K562 (cell line): Measurements from ENCODE around the gene TSGA10. TPM values are rescaled to one million over a fixed set of nuclear protein-coding genes. Genes with fewer than 3 reads are reported as not detected.

ENCODE experiments used
- ARID1B ChIP-seq: fragments of 450-650 bp; IDR thresholded peaks from 2 replicates; pipeline ENCODE4 v1.6.1; 2016; ENCODE audit warnings: antibody characterized with exemption, mild to moderate bottlenecking, inconsistent platforms
- BRF1 ChIP-seq: IDR thresholded peaks from 3 replicates; pipeline ENCODE4 v1.6.1; 2011; ENCODE audit warnings: borderline replicate concordance, mild to moderate bottlenecking; ENCODE audit not compliant: insufficient read length; ENCODE audit errors: extremely low read depth
- CAMTA2 ChIP-seq: fragments of 250-450 bp; sonication (Bioruptor Pico); conservative IDR thresholded peaks from 2 replicates; pipeline ENCODE4 v1.5.1; 2022
- CEBPB ChIP-seq: fragments of 450-650 bp; IDR thresholded peaks from 2 replicates; pipeline ENCODE4 v1.6.1; 2016; ENCODE audit warnings: missing genetic modification characterization, missing compliant biosample characterization
- ELF4 ChIP-seq: fragments of 450-650 bp; formaldehyde crosslinking; IDR thresholded peaks from 2 replicates; pipeline ENCODE4 v1.4.0; 2022; ENCODE audit warnings: missing genetic modification characterization
- GTF2F1 ChIP-seq: IDR thresholded peaks from 2 replicates; pipeline ENCODE4 v1.6.1; 2011; ENCODE audit warnings: low read depth, low read length, improper control_type of control experiment
- KAT2B ChIP-seq: IDR thresholded peaks from one replicate; pipeline ENCODE4 v1.6.1; 2012; ENCODE audit warnings: low read depth, mild to moderate bottlenecking, control low read depth, inconsistent platforms, low read length, moderate library complexity
- LEF1 ChIP-seq: fragments of 450-650 bp; IDR thresholded peaks from 2 replicates; pipeline ENCODE4 v1.6.1; 2016; ENCODE audit warnings: mild to moderate bottlenecking
- NEUROD1 ChIP-seq: fragments of 150-350 bp; IDR thresholded peaks from 2 replicates; pipeline ENCODE4 v1.6.1; 2014; ENCODE audit warnings: borderline replicate concordance, low read length, low read depth; ENCODE audit not compliant: partially characterized antibody
- NR1H2 ChIP-seq: sonication (generic); formaldehyde crosslinking; IDR thresholded peaks from 2 replicates; pipeline ENCODE4 v1.4.0; 2020; ENCODE audit warnings: mild to moderate bottlenecking, missing genetic modification reagents
- NUFIP1 ChIP-seq: fragments of 450-650 bp; IDR thresholded peaks from 2 replicates; pipeline ENCODE4 v1.6.1; 2018; ENCODE audit not compliant: partially characterized antibody
- RFX5 ChIP-seq: IDR thresholded peaks from 2 replicates; pipeline ENCODE4 v1.6.1; 2011; ENCODE audit warnings: low read depth, mild to moderate bottlenecking, improper control_type of control experiment, low read length
- SIN3B ChIP-seq: fragments of 450-650 bp; IDR thresholded peaks from 2 replicates; pipeline ENCODE4 v1.6.1; 2017; ENCODE audit warnings: low read depth, mild to moderate bottlenecking, moderate library complexity
- SMAD3 ChIP-seq: fragments of 450-650 bp; formaldehyde crosslinking; conservative IDR thresholded peaks from 2 replicates; pipeline ENCODE4 v1.4.0; 2020; ENCODE audit warnings: mild to moderate bottlenecking
- SRSF7 ChIP-seq: fragments of 200-400 bp; formaldehyde crosslinking; optimal IDR thresholded peaks from 2 replicates; pipeline ENCODE3; 2017; ENCODE audit warnings: mild to moderate bottlenecking, low read depth, low read length
- STAT5A ChIP-seq: IDR thresholded peaks from 2 replicates; pipeline ENCODE4 v1.6.1; 2012; ENCODE audit warnings: low read length, inconsistent platforms, borderline replicate concordance
- XRCC3 ChIP-seq: fragments of 450-650 bp; IDR thresholded peaks from 2 replicates; pipeline ENCODE4 v1.6.1; 2017; ENCODE audit warnings: mild to moderate bottlenecking, moderate library complexity
- YY1 ChIP-seq, 3 experiments: IDR thresholded peaks; 2 replicates each; pipeline ENCODE4 v1.6.1; 2011; ENCODE audit warnings: low read length in 2 of 3, mild to moderate bottlenecking in 2 of 3, moderate library complexity in 2 of 3, borderline replicate concordance in 1 of 3, control low read depth in 1 of 3, low read depth in 1 of 3; ENCODE audit not compliant: insufficient read depth in 3 of 3, insufficient replicate concordance in 2 of 3, control insufficient read depth in 1 of 3, insufficient read length in 1 of 3; ENCODE audit errors: extremely low read depth in 1 of 3
- ZNF263 ChIP-seq: sonication (generic); formaldehyde crosslinking; IDR thresholded peaks from 2 replicates; pipeline ENCODE4 v1.8.0; 2022; ENCODE audit warnings: mild to moderate bottlenecking, missing genetic modification reagents, borderline replicate concordance
- ZNF589 ChIP-seq: fragments of 200-800 bp; sonication (Bioruptor generic); IDR thresholded peaks from 2 replicates; pipeline ENCODE4 v1.6.1; 2016; ENCODE audit warnings: low read depth, missing genetic modification characterization, missing compliant biosample characterization
- ZNF668 ChIP-seq: fragments of 250-450 bp; sonication (Bioruptor Pico); IDR thresholded peaks from 2 replicates; pipeline ENCODE4 v1.8.0; 2022; ENCODE audit warnings: mild to moderate bottlenecking, inconsistent platforms
- polyA plus RNA-seq, 8 experiments: library from polyadenylated mRNA; depleted of rRNA in 4 of 8; stranded (reverse) in 5 of 8; unstranded in 3 of 8; fragments of >200 nt; fragmentation: Nextera tagmentation in 2 of 8; fragmentation: Illumina TruSeq in 1 of 8; extraction: Ambion mirVana in 2 of 8; extraction: Trizol in 1 of 8; gene quantifications; 2 replicates each; pipeline versions ENCODE4 v1.2.1 to v1.2.3, GENCODE V29; 2011 to 2014; ENCODE audit warnings: inconsistent platforms in 1 of 8, missing spikeins in 1 of 8
- total RNA-seq, 7 experiments: library from RNA; depleted of rRNA in 6 of 7; stranded (reverse); fragments of >200 nt in 6 of 7; fragmentation: Illumina TruSeq in 2 of 7; extraction: Trizol in 2 of 7; gene quantifications; 2 replicates each; pipeline versions ENCODE4 v1.2.1 to v1.2.3, GENCODE V29; 2011 to 2021; ENCODE audit warnings: low replicate concordance in 1 of 7
- TF ChIP-seq, protein P1 (sequence below): fragments of 450-650 bp; formaldehyde crosslinking; IDR thresholded peaks from 2 replicates; pipeline ENCODE4 v1.4.0; 2020; ENCODE audit warnings: mild to moderate bottlenecking, moderate library complexity
- TF ChIP-seq, protein P2 (sequence below): sonication (generic); formaldehyde crosslinking; IDR thresholded peaks from 2 replicates; pipeline ENCODE4 v1.8.1; 2022; ENCODE audit warnings: missing genetic modification reagents
- TF ChIP-seq, protein P3 (sequence below): IDR thresholded peaks from 2 replicates; pipeline ENCODE4 v1.6.1; 2011; ENCODE audit warnings: borderline replicate concordance, low read depth, mild to moderate bottlenecking, moderate library complexity, low read length; ENCODE audit not compliant: insufficient read depth, poor library complexity, severe bottlenecking

The TSGA10 gene
- total and polyA plus RNA-seq, 9 of the 15 experiments (the other 6 are each of a cell fraction or from before 2014, with no cell fraction given) = 2.1 to 11.3 (median 3.2) TPM

DNA sequence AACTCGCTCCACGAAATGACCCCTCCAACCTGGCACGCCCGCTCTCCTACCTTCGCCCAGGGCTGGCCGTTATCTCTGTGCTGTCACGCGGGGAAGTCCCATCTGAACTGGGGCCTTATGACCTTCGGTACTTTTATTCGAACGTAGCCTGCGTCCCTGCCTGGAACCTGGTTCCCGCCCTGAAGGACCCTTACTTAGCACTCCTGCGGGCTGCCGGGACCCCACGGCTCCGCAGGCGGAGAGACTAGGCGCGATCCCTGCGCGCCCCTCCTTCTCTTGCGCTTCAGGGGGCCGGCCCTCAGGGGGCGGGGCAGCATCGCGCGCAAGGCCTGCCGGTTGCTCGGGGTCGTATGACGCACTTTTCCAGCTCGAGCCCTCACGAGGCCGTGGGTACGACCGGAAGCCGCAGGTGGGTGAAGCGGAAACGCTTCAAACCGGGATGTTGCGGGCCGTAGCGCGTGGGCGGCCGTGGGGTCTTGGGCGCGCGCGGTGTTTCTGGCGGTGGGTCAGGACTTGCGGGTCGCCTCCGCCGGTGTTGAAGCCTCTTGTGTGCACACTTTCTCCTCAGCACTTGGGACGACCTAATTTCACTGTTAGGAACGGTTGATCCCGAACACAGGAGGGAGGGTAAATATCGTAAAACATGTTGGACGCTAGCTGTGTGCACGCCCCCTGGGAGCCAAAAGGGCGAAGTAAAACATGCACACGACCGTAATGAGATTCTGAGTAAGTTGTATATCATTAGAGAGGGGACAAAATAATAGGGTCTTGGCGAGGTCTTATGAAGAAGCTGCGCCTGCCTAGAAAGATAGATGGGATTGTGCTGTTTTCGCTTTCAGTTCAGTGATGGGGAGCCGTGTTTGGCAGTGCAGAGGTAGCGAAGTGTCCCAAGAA is at the start of gene TSGA10, which contains the start of gene LIPT1 (continued):
- TF ChIP-seq, protein P1, sequence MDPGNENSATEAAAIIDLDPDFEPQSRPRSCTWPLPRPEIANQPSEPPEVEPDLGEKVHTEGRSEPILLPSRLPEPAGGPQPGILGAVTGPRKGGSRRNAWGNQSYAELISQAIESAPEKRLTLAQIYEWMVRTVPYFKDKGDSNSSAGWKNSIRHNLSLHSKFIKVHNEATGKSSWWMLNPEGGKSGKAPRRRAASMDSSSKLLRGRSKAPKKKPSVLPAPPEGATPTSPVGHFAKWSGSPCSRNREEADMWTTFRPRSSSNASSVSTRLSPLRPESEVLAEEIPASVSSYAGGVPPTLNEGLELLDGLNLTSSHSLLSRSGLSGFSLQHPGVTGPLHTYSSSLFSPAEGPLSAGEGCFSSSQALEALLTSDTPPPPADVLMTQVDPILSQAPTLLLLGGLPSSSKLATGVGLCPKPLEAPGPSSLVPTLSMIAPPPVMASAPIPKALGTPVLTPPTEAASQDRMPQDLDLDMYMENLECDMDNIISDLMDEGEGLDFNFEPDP (CRISPR knock-in tag) = no peak
- TF ChIP-seq LEF1 (0 out of 2 replicates have a peak, but pooled peaks have one; percentile 15), SRSF7 (no peak), ELF4 (no peak), SMAD3 (CRISPR knock-in tag) (no peak), YY1 (IDR thresholded peaks at IDR 0.05; ENCODE audit: borderline replicate concordance in 1 of 3, control insufficient read depth in 1 of 3, extremely low read depth in 1 of 3, insufficient read depth in 3 of 3, insufficient read length in 1 of 3, insufficient replicate concordance in 2 of 3, low read depth in 1 of 3, low read length in 2 of 3) (peak in 2 of 3 experiments; percentile 36 to 49), STAT5A (no peak), GTF2F1 (no peak), ZNF668 (CRISPR knock-in tag) (no peak), ARID1B (peak; percentile 74), CEBPB (tag) (no peak), NR1H2 (CRISPR knock-in tag) (no peak), CAMTA2 (no peak), NEUROD1 (peak; percentile 15), ZNF589 (CRISPR knock-in tag) (no peak), RFX5 (no peak), KAT2B (no peak), ZNF263 (CRISPR knock-in tag) (peak; percentile 48; the same call in 1 of the 2 replicates), SIN3B (peak; percentile 64), BRF1 (no peak), XRCC3 (no peak), NUFIP1 (no peak)
- TF ChIP-seq, protein P2, sequence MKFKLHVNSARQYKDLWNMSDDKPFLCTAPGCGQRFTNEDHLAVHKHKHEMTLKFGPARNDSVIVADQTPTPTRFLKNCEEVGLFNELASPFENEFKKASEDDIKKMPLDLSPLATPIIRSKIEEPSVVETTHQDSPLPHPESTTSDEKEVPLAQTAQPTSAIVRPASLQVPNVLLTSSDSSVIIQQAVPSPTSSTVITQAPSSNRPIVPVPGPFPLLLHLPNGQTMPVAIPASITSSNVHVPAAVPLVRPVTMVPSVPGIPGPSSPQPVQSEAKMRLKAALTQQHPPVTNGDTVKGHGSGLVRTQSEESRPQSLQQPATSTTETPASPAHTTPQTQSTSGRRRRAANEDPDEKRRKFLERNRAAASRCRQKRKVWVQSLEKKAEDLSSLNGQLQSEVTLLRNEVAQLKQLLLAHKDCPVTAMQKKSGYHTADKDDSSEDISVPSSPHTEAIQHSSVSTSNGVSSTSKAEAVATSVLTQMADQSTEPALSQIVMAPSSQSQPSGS (CRISPR knock-in tag) = no peak
- TF ChIP-seq, protein P3, sequence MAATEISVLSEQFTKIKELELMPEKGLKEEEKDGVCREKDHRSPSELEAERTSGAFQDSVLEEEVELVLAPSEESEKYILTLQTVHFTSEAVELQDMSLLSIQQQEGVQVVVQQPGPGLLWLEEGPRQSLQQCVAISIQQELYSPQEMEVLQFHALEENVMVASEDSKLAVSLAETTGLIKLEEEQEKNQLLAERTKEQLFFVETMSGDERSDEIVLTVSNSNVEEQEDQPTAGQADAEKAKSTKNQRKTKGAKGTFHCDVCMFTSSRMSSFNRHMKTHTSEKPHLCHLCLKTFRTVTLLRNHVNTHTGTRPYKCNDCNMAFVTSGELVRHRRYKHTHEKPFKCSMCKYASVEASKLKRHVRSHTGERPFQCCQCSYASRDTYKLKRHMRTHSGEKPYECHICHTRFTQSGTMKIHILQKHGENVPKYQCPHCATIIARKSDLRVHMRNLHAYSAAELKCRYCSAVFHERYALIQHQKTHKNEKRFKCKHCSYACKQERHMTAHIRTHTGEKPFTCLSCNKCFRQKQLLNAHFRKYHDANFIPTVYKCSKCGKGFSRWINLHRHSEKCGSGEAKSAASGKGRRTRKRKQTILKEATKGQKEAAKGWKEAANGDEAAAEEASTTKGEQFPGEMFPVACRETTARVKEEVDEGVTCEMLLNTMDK = peak; percentile 20
